NCI-H1417 (cell line): ENCODE data around the gene CCDC24.

Source experiments
- DNase-seq, 3 experiments: peaks; one replicate each; lab custom pipeline; 2025; lab: John Stamatoyannopoulos, UW

Gene CCDC24

DNA sequence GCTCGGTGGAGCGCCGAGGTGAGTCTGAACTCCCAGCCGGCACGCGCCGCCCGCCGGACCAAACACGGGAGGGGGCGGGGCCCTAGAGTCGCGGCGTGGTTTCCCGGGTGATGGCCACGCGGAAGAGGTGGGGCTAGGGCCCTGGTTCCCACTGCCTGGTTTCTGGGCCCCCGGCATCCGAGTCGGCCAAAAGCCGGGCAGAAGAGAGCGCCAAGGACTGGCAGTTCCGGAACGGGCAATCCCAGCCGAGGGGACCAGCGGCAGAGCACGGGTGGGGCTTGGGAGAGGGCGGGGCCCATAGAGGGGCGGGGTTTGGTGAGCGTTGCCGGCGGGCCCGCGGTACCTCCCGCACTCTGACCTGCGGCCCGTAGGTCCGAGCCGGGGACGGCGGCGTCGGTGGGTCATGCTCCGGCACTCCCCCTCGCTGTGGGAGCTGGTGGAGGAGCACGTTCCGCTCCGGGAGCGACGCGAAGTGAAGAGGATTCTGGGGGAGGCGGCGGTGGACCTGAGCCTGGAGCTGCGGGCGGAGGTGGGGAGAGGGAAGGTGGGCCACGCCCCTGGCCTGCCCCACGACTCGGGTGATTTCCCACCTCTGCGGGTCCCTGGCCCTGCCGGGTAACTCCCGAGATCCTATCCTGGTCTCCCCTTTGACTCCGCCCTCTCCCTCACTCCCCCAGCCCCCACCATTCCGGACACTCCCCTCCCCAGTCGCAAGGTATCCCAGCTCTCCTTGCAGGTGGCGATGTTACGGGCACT, at the start of gene CCDC24:
Gene CCDC24, plus strand, starts transcription at position 124 of the 756 bp plus-strand sequence. Its CDS starts 280 bp downstream, at position 404.
- peak; percentile 76 to 90 (median 82) for DNase-seq

DNA sequence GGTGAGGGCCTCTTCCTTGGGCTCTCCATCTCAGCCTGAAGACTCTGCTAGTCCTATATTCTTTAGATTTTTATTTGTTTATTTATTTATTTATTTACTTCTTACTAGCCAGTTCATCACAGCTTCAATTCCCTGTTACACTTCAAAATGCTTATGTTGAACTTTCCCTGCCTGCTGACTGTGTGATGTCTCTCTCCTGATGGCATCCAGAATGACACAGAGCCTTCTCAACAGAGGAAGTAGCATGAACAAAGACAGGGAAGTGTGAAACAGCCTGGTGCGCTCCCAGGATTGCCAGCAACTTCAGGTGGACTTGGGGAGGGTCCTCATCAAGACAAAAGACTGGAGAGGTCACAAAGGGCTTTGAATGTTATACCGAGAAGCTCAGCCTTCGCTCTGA, 49.0 kb upstream of the CCDC24 start:
- no peak for DNase-seq

DNA sequence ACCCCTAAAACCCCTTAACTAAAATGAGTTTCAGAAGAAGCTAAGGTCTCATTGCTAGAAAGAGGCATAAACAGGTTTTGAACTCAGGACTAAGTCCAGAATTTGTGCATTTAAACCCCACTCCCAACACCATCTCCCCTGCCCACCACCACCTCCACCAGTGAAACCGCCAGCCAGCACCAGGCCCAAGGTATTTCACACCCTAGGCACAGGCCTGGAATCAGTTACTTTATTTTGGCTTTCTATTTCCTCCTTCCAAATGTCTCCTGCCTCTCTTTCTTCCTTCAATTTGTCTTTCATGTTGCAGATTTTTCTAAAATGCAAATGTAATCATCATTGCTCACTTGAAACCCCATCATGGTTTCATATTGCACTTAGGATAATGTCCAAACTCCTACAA, 46.5 kb upstream of the CCDC24 start:
- DNase-seq = no peak

DNA sequence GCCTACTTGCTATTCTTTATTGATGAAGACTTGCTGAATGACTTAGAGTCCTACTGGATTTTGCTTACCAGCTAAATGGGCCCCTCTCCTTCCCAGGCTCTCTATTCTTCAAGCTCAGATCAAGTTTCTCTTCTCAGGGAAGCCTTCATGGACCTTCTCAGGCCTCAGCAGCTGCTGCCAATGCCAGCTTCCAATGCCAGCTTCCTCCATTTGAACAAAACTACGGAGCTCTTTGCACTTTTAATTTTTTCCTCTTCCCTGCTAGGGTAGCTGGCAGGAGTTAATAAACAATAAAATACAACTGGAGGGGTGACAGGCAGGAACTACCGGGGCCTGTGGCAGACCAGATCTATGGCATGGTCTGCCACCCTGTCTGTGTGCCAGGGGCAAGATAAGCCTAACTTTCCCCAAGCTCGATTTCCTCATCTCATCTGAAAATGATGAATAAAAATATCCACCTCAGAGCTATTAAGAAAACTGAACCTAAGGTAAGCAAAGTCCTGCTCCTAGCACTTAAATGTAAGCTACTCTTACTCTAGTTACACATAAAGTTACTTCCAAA, 45.6 kb upstream of the CCDC24 start:
- DNase-seq = no peak

DNA sequence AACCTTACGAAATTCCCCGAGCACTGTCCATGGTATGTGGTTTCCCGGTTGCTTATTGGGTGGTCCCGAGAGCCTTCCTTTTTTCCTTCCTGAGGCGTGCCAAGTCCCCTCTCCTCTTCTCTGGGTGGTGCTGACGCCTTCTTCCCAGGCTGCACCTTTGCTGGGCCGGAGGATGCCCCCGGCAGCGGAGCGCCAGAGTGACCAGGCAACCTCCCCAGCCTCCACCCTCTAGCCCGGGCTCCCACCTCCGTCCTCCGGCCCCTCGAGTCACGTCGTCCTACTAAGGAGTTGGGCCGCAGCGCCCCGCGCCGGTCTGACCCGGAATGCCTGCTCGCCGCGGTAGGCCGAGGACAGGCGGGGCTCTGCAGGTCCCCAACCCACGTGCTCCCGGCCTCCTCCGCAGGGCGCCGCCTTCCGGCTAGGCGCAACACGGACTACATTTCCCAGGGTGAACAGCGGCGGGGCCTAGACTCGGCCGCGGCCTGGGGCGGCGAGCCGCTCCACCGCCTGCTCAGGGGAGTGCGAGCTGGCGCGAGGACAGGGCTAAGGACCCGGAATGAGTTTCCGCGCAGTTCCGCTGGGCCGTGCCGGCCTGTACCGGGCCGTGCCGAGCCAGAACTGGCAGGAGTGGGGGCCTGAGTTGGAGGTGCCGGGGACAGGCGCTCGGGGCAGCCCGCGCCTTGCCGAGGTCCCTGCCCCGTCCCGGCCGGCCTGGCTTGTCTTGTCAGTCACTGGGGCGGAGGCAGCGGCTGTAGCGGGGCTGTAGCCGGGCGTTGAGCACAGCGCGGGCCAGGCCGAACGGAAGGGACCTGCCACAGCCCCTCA, 45.0 kb upstream of the CCDC24 start, which contains the start of gene IPO13:
Gene IPO13, plus strand, starts transcription at position 715 of the 825 bp plus-strand sequence. CDS start 651 bp downstream, outside the sequence.
- DNase-seq = peak; percentile 91 to 97 (median 97)

DNA sequence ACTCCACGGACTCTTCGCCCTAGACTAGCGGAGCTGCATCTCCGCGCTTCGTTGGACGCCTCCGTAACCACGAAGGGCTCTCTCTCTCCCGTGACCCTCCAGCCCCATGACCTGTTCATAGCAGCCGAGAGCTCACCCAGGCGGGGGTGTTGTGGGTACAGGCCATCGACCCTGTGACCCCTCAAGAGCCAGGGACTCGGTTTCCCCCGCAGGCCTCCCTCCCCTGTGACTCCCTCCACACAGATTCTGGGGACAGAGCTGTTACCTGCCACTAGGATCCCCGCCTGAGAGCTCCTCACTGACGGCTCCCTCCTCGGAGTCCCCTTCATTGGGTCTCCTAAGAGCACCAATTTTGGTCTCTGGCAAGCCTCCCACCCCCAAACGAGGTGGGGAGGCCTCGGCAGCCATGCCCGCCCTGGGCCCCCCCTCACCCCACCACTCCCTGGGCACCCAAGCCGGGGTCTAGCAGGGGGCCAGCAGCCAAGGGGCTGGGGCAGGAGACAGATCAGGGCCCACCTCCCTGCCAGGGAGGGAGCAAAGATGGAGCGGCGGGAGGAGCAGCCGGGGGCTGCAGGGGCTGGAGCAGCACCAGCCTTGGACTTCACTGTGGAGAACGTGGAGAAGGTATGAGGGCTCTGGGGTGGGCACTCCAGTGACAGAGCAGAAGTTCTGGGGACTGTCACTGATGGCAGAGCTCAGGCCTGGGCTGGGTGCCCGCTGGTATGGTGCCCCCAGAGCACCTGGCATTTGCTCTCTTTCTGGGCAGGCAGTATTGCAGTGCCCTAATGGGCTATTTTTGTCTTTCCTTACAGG, 44.1 kb upstream of the CCDC24 start:
- no peak for DNase-seq

DNA sequence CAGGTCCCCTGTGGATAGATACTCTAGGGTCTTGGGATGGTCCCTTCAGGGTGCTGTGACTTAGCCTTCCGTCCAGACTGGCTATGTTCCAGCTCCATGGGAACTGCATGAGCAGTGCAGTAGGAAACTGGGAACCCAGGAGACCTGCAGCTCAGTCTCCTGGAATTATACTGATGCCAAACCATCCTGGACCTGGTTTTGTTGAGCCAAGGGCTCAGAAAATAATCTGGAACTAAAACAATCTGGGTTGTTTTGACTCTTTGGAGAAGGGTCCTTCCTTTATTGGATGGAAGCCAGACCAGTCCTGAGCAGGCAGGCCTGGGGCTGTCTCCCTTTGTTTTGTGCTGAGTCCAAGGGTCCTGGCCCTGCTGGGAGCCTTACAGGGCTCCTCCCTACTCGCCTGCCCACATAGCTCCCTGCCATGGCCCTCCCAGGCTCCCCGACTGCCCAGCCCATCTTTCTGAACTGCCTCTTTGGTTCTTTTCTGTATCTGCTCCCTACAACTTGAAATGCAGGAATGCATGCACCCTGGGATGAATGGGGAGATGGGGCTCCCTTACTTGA, 43.4 kb upstream of the CCDC24 start:
- no peak for DNase-seq

DNA sequence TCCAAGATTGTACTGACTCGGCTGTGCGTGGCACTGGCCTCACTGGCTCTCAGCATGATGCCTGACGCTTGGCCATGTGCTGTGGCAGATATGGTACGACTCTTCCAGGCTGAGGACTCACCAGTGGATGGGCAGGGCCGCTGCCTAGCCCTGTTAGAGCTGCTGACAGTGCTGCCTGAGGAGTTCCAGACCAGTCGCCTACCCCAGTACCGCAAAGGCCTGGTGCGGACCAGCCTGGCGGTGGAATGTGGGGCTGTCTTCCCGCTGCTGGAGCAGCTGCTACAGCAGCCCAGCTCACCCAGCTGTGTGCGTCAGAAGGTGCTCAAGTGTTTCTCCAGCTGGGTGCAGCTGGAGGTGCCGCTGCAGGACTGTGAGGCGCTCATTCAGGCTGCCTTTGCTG, 41.7 kb upstream of the CCDC24 start:
- no peak for DNase-seq

DNA sequence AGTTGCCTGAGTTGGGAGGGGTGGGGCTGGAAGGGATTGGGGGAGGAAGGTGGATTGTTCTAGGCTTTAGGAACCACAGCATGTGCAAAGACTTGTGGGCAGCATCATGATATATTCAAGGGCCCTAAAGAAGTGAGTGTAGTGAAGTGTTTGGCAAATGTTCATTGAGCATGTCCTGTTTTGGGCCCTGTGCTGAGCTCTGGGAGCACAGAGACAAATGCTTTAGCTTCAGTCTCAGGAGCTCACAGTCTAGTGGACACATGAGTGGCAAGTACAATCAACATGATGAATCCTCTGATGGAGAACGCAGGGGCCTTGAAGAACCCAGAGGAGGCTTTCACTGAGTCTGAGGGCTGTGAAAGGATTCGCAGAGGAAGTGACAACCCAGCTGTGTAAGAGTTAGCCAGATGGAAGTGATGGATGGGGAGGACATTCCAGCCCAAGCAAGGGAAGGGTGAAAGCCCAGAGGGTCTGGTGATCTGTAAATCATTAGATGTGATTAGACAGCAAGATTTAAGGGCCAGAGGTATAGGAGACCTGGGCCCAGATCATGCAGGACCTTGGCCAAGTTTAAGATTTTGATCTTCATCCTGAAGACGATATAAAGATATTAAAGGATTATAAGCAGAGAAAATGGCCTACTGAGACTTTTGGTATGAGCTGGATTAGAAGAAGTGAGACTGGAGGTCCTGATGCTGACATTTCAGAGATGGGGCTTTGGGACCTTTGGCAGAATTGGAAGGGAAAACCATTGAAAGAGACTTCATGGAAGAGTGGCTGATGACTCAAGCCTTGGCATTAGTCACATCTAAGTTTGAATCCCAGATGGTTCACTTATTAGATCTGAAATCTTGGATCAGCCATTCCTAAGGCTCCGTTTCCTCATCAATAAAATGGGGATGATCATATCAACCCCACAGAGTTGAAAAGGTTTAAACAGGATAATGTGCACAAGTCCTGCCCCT, 40.1 kb upstream of the CCDC24 start:
- DNase-seq = peak in 1 of 3 experiments; percentile 76

DNA sequence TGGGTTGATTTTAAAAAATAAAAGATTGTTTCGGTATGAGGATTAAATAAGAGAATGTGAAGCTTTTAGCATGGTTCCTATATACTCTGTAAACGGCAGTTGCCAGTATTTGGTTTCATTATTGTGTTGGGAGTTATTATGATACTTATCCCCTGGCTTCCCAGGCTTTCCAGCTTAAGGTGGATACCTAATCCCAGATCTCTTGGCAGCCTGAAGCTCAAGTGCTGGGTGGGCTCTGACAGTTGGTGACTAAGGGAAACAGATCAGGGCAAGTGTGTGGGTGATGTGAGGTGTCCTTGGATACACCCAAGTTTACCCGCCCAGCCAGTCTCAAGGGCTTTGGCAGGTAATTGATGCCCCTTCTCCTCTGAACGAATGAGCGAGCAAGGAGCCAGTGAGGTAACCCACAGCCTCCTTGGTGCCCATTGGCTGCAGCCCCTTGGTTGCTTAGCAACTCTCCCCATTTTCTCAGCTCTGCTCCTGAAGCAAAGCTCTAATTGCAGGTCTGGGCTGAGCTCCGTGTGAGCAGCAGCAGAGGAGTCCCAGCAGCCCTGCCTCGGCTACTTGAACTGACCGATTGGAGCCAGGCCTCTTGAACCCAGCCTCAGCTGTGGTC, 38.6 kb upstream of the CCDC24 start:
- peak; percentile 92 to 99 (median 96) for DNase-seq

DNA sequence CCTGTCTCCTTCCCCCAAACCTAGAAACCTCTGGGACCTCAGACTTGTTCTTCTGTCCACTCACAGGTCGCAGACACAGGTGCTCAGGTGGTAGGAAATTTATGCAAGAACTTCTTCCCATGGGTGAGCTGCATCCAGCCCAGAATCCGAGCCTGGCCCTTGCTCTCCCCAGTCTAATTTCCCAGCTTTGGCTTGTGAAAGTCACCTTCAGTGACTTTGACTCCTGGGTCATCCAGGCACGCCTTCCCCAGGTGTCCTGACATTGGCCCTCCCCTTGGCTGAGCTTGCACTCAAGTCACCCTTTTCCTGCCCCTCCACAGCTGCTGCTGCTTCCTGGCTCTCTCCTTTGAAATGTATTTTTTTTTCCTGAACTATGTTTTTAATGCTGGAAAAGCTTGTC, 38.0 kb upstream of the CCDC24 start:
- DNase-seq = no peak

DNA sequence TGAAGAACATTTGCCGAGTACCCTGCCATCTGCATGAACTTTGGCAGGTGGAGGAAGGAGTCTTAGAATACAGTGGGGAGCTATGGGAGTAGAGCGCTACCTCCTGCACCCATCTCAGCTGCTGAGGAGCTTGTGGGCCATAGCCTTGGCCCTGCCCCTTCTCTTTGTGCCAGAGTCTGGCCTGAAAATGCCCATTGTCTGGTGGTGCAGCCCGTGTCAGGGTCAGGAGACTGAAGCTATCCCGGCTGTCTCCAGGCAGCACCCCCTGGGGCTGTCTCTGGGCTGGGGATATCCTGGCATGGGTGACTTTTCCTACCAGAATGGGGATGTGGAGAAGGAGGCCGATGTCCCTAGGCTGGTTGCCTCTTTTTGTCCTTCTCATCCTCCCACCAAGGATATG, 37.4 kb upstream of the CCDC24 start:
- DNase-seq = no peak

DNA sequence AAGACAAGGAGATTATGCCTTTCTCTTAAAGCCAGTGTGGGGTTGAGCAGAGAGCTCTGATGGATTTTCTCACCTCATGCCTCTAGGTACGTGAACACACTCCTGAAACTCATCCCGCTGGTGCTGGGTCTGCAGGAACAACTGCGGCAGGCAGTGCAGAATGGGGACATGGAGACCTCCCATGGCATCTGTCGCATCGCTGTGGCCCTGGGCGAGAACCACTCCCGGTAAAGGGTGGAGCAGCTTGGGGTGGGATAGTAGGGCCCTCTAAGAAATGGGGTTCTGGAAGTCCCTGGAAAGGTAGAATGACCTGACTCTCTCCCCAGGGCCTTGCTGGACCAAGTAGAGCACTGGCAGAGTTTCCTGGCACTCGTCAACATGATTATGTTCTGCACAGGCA, 35.2 kb upstream of the CCDC24 start:
- no peak for DNase-seq

DNA sequence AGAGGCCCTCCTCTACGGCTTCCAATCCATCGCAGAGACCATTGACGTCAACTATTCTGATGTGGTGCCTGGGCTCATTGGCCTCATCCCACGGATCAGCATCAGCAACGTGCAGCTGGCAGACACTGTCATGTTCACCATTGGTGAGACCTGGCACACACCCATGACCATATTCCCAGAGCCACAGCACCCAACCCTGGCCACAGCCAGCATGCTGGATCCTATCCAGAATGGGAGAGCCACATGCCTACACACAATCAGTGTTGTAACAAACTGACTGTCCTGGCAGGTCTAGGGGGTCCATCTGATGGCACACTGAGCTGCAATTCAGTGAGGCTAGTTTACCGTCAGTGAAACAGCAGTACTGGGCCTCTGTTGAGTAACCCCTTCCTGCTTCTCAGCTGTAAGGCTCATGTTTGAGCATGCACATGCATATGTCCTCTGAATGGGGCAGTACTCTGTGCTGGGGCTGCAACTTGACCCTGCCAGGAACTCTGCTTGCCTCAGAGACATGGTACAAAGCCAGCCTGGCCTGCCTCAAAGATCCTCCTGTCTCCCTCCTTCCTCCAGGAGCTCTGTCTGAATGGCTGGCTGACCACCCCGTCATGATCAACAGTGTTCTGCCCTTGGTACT, 33.9 kb upstream of the CCDC24 start:
- no peak for DNase-seq

DNA sequence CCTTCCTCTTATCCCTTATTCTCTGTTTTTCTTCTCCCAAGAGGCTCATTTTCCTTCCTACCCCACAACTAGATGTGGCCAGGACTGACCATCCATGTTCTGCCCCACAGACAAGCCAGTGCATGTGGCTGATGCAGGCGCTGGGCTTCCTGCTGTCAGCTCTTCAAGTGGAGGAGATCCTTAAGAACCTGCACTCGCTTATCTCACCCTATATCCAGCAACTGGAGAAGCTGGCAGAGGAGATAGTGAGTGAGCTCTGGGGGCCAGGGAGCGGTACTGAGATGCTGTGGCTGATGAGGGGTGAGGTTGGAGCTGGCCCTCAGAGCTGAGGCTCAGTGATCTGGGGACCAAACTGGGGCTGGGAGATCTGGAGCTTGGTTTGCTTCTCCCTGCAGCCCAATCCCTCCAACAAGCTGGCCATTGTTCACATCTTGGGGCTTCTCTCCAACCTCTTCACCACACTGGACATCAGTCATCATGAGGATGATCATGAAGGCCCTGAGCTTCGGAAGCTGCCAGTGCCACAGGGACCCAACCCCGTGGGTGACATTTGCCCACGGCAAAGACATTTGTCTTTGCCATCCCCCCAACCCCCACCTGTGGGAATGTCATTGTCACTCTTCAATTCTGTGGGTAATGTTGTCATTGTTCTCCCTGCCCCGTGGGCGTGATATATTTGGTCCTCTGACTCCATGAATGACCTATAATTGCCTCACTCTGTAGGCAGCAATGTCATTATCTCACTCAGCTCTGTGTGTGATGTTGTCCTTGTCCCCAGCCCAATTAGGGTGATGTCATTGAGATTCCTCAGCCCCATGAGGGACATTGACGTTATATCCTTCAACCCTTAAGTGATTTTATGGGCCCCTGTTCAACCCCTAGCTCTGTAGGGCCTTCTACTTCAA, 32.8 kb upstream of the CCDC24 start:
- DNase-seq = no peak

DNA sequence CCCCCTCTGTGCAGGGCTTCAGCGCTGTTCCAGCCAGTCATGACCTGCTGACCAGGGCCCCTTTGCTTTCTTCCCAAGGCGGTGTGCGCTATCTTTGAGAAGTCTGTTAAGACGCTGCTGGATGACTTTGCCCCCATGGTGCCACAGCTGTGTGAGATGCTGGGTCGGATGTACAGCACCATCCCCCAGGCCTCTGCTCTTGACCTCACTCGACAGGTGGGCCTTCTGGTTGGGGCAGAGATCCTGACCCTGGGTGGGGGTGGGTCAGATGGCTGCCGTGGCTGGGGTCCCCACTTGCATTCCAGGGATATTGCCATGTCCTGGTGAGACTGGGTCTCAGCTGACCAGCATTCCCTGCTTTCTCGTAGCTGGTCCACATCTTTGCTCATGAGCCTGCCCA, 30.6 kb upstream of the CCDC24 start:
- no peak for DNase-seq

DNA sequence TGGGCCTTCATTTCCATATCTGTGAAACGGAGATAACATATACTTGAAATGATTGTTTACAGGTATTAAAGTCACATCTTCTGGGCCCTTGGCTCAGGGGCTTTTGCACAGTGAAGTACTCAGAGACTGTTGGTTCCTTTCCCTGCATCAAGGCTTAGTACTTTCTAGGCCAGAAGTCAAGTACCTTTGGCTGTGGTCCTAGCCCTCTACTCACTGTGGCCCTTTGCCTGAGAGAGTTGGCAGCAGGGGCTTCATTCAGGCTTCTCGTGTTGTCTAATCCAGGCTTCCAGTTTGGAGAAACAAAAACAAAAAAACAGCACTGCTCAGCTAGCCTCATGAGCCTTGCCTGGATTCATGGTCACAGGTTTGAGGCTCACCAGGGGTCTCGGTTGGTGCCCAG, 29.7 kb upstream of the CCDC24 start:
- no peak for DNase-seq

DNA sequence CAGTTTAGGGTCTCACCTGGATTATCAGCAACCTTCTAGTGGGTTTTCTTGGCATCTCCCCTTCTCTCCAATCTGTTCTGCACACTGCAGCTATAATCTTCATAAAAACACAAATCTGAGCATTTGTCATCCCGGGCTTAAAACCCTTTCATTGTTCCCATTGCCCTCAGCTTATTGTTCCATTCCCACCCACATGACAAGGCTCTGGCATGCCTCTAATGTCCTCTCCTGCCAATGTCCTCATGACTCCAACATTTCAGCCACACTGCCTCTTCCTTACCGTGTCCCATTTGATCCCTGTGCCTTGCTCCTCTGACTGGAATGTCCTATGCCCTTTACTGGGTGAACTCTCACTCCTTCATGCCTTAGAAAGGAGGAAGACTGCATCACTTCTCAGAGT, 29.1 kb upstream of the CCDC24 start:
- DNase-seq = no peak
